NT2/D1 (cell line): ENCODE data around the gene FBXO38.

Experiments
- SUZ12 ChIP-seq: IDR thresholded peaks from 2 replicates; pipeline ENCODE4 v1.6.1; 2011; ENCODE audit not compliant: insufficient read length, insufficient read depth; ENCODE audit errors: extremely low read depth
- YY1 ChIP-seq: IDR thresholded peaks from 2 replicates; pipeline ENCODE4 v1.6.1; 2011; ENCODE audit not compliant: insufficient read length, insufficient read depth
- ZNF274 ChIP-seq: IDR thresholded peaks from 2 replicates; pipeline ENCODE4 v1.6.1; 2011; ENCODE audit warnings: mild to moderate bottlenecking, low read depth, low read length

- no peak for TF ChIP-seq SUZ12
- TF ChIP-seq ZNF274: no peak
- TF ChIP-seq YY1: no peak
These were observed 36.1 kb upstream of the FBXO38 start for GRCh38 chr5:148347706-148348105.
